Glomerular visceral epithelial cell (primary cell): ENCODE data around the gene USB1.

ENCODE experiments used
- DNase-seq: peaks from one replicate; pipeline ENCODE4 v3.0.0-alpha.2; 2016; ENCODE audit errors: extremely low spot score

USB1 gene

GRCh38 chr16:57995721-57996405, 5.3 kb upstream of the USB1 start:
- DNase-seq = no peak

- DNase-seq = no peak
Observed at GRCh38 chr16:57996406-57997175, 4.6 kb upstream of the USB1 start.

GRCh38 chr16:57997176-57997527, 4.1 kb upstream of the USB1 start:
- DNase-seq = no peak

- no peak for DNase-seq
Observed at GRCh38 chr16:57997528-57998265, 3.5 kb upstream of the USB1 start.

- DNase-seq = peak; percentile 65
Observed at GRCh38 chr16:57998486-57998885, 2.7 kb upstream of the USB1 start.

GRCh38 chr16:57998992-57999365, 2.2 kb upstream of the USB1 start:
- no peak for DNase-seq

- peak; percentile 45 for DNase-seq
Observed at GRCh38 chr16:57999366-57999970, 1.7 kb upstream of the USB1 start.

- no peak for DNase-seq
Observed at GRCh38 chr16:57999971-58000705, 1.1 kb upstream of the USB1 start, which contains the start of gene ZNF319. ZNF319 (minus strand) TSS chr16:58000672; CDS start chr16:57998265, 2,407 bp downstream.

GRCh38 chr16:58001781-58002415, 691 bp downstream of the USB1 start:
- no peak for DNase-seq

- DNase-seq = no peak
Observed at GRCh38 chr16:58002416-58002800, 1.2 kb downstream of the USB1 start.

GRCh38 chr16:58002936-58003335, 1.7 kb downstream of the USB1 start:
- DNase-seq = no peak

- peak; percentile 44 for DNase-seq
Observed at GRCh38 chr16:58004736-58005135, 3.5 kb downstream of the USB1 start.

- DNase-seq = no peak
Observed at GRCh38 chr16:58009856-58010416, 8.7 kb downstream of the USB1 start.

- no peak for DNase-seq
Observed at GRCh38 chr16:58010886-58011285, 9.7 kb downstream of the USB1 start.

- DNase-seq = peak; percentile 63
Observed at GRCh38 chr16:58011652-58012051, 10.4 kb downstream of the USB1 start.

- DNase-seq = no peak
Observed at GRCh38 chr16:58012481-58012880, 11.3 kb downstream of the USB1 start.

GRCh38 chr16:58013201-58013956, 12.2 kb downstream of the USB1 start:
- no peak for DNase-seq

GRCh38 chr16:58016840-58017446, 15.7 kb downstream of the USB1 start:
- DNase-seq = no peak

GRCh38 chr16:58018803-58019202, 17.6 kb downstream of the USB1 start:
- DNase-seq = no peak
